ENCODE measurements around the gene MAP7D3.
"Not testable (repeated sequence)": the region's sequence is repeated elsewhere in the genome, so short reads cannot be mapped to it uniquely, and the experiment has no call there.

The MAP7D3 gene

GRCh38 chrX:136179133-136179532 lies 72.1 kb downstream of the MAP7D3 start:
- FAIRE-seq = no peak

- FAIRE-seq = no peak
Observed at GRCh38 chrX:136176399-136176825, 74.8 kb downstream of the MAP7D3 start.

GRCh38 chrX:136171420-136171819 lies 79.8 kb downstream of the MAP7D3 start:
- FAIRE-seq = no peak

- no peak for FAIRE-seq
Observed at GRCh38 chrX:136170139-136170800, 80.9 kb downstream of the MAP7D3 start.

- no peak for FAIRE-seq
Observed at GRCh38 chrX:136168929-136169735, 82.1 kb downstream of the MAP7D3 start.

- FAIRE-seq = not testable (repeated sequence)
Observed at GRCh38 chrX:136167989-136168388, 83.2 kb downstream of the MAP7D3 start.

GRCh38 chrX:136166221-136166855 lies 84.9 kb downstream of the MAP7D3 start:
- FAIRE-seq = no peak

GRCh38 chrX:136165406-136165805 lies 85.8 kb downstream of the MAP7D3 start:
- FAIRE-seq = no peak

- FAIRE-seq = no peak
Observed at GRCh38 chrX:136163689-136164088, 87.5 kb downstream of the MAP7D3 start.
